ENCODE results near the gene MESD.

The MESD gene

DNA sequence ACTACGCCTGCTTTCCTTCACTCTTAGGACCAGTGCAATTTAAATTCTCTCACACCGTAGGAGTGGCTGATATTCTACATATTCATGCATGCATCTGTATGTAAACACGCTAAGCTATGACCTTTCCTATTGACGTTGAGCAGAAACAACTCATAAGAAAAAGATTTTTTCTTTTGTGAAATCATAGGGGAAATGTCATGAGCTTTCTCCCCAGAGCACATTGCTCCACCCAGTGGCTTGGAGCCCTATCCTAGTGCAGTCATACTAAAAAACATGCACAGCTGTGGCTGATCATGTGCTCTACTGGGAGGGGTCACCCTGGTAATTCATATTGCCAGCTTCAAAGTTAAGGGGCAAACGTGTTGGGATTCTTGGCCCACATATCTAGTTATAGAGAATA, 1.8 kb upstream of the MESD start:
- no peak for DNase-seq (ENCODE audit: low read depth in 3 of 3)

DNA sequence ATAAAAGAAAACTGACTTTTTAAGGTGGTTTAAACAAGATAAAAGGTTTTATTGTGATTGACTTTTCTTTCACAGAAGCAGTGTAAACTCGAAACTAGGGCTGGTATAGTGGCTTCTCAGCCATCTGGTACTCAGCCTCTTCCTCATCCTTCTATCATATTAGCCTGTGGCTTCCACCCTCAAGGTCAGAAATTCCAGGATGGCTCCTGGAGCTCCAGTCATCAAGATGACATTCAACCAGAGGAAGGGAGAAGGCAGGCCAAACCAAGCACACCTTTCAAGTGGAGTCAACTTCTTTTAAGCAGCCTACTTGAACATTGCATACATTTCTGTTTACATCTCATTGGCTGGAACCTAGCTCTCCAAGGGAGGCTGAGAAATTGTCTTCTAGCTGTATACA, 1.3 kb upstream of the MESD start:
- no peak for DNase-seq (ENCODE audit: low read depth in 3 of 3)

DNA sequence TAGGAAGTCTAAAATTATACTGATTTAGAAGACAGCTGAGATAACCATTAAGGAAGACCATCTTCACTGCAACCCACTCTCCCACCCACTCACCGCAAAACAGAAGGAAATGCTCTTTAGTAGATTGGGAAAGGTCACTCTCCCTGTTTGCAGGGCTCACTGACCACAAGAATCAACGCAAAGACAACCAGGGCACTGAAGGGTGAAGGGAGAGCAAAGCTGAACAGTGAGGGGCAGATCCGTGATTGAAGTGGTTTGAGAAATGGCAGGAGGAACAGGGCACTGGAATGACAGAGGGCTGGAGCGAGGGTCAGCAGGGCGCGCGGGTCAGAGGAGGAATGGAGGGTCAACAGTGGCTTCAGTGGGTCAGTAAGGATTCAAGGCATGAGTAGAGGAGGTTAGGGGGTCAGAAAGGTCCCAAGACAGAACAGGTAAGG, 520 bp downstream of the MESD start:
- DNase-seq (ENCODE audit: low read depth in 3 of 3) = no peak

DNA sequence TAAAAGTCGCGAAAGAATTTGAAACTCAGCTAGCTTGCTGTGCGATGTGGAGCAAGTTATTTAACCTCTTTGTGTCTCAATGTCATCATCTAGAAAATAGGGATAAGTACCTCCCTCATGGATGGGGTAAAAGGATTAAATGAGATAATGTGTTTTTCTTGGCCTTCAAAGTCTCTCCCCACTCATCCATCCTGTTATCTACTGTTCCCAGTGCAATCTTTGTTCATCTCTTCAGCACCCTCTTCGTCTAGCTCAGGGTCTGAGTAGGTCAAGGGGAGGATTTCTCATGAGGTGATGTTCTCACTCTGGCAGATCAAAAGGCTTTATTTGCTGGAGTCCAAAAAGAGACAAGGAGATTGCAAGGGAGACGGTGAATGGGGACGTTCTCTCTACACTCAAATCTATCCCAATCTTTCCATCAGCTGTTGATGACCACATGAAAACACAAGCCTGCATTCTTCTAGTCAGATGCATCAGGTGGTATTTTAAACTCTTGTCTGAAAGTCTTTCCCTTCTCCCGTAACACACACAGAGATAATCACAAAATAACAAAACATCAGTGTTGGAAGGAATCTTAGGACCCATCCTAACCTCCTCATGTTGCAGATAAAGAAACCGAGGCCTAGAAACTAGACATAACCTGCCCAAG, 1.3 kb downstream of the MESD start:
- no peak for DNase-seq (ENCODE audit: low read depth in 3 of 3)

DNA sequence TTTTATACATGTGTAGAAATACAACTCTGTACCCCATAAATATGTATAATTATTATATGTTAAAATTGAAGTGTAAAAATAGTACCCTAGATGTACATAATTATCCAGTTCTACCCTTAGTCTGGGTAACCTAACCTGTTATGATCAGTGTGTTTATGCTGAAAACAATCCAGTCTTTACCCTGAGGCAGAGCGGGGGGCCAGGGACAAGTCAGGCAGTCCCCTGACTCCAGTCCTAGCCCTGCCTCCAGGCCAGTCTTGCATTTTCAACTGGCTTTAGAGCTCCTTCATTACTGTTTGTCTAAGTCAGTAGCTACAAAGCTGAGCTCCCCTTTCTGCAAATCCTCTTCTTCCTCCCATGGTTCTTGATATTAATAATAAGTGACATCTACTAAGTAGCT, 3.1 kb downstream of the MESD start:
- DNase-seq (ENCODE audit: low read depth in 3 of 3) = no peak

DNA sequence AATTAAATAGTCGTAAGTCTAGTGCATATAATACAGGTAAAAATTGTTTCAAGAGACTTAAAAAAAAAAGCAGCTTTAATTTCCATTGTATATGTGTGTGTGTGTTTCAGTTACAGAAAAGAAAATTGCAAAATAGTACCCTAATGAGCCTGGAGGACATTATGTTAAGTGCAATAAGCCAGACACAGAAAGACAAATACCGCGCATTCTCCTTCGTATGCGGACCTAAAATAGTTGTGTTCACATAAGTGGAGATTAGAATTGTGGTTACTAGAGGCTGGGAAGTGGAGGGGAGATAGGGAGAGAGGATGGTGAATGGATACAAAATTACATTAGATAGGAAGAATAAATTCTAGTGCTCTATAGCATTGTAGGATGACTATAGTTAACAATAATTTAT, 3.6 kb downstream of the MESD start:
- no peak for DNase-seq (ENCODE audit: low read depth in 3 of 3)

DNA sequence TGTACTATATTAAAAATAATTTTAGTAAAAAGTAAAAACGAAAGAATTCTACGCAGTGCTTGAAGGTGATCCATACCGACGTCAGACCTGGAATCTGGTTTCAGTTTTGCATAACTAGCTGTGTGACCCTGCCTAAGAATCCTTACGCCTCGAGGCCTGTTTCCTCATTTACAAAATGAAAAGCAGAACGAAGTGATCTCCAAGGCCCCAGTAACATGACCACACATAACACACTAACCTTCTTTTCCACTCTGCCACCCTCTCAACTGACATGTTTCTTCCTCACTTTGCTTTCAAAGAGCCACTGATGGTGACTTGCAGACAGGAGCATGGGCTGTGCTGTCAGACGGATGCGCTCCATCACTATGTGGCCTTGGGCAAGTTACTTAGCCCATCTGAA, 4.8 kb downstream of the MESD start:
- DNase-seq (ENCODE audit: low read depth in 3 of 3) = no peak

DNA sequence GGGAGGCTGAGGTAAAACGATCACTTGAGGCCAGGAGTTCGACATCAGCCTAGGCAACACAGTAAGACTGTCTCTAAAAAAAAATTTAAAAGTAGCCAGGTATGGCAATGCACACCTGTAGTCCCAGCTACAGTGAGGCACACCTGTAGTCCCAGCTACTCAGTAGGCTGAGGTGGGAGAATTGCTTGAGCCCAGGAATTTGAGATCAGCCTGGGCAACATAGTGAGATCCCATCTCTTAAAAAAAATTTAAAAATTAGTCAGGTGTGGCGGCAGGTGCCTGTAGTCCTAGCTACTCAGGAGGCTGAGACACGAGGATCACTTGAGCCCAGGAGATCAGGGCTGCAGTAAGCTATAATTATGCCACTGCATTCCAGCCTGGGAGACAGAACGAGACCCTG, 6.8 kb downstream of the MESD start:
- DNase-seq (ENCODE audit: low read depth in 3 of 3) = no peak

DNA sequence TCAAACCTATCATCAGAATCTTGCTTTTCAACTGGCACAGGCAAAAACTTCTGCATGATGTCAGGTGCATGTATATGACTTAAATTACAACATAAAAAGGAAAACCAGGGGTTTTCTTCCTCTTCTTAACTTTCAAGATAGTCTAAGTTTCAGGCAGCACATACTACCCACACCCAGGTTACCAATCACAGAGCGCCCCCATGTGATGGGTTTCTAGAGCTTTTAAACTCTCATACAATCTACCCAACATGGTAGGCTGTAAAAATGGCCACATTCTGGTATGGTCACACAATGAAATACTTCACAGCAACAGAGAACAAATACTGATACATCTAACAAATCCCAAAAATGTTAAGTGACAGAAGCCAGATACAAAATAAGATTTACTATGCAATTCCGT, 7.4 kb downstream of the MESD start:
- DNase-seq (ENCODE audit: low read depth in 3 of 3) = no peak

DNA sequence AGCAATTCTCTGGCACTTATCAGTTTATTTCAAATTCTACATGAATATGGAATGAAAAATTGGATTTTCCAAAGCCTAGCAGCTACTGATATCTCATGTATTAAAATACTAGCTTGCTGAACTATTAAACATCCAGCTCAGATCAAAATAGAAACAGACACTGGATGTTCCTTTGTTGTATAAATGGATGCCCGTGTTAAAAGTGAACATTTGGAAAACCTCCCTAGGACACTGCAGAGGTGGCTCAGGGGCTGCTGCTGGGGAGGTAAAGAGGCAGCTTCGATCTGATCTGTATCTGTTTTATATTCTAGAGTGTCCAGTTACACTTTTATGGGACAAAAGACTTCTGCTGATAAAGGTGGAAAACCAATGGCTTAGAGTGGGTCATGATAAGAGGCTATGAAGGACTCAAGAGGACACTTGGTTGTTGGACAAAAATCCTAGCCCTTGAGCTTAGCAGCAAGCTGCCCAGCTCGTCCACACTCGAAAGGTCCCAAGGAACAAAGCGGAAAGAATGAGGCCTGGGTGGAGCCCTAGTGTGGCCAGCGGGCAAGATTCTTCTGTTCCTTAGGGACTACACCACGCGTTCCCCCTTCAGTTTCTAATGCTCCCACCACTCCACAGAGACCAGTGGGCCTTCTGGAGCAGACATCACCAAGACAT, 9.9 kb downstream of the MESD start:
- no peak for DNase-seq (ENCODE audit: low read depth in 3 of 3)

DNA sequence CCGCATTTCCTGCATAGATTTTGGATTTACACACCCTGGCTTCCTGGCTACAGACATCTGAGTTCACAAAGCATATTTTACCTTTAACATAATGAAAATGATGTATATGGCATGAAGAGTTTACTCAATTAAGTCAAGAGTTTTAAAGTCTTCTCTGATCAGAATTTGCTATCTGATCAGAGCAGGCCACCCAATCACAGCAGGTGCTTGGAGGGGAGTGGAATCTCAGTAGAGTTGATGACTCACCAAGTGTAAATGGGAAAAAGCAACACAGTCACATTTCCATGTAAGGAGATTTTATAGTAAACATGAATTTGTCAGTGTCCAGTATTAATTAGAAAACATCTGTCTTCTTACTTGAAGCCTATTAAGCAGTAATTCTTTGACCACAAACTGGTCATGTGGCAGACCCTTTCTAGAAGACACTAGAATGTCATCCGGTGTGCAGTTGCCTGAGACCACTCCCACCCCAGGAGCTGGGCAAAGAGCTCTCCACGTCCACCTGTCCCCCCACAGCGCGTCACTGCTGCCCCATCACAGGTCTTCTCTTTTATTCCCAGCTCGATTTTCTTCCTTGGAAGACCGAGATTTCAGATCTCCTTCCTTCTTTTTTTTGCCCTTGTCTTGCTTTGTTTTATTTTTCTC, 10.8 kb downstream of the MESD start:
- DNase-seq (ENCODE audit: low read depth in 3 of 3) = no peak

DNA sequence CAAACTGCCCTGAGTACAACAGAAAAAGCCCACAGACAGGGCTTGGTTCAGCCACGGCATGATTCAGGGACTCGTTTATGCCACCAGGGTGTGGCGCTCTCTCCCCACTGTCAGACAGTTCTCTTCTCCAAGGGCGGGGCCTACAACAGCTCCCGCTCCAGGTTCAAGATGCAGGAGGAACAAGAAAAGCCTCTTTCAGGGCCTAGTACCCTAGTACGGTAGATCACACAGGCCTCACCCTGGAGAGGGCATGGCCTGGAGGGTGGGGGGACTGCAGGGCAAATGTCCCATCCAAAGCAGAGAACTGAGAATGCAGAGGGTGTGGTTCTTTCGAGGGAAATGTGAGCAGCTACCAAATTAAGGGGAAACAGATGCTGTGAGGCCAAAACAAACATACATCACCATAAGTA, 12.0 kb downstream of the MESD start:
- peak in 1 of 3 experiments; percentile 40 for DNase-seq (ENCODE audit: low read depth in 3 of 3)

DNA sequence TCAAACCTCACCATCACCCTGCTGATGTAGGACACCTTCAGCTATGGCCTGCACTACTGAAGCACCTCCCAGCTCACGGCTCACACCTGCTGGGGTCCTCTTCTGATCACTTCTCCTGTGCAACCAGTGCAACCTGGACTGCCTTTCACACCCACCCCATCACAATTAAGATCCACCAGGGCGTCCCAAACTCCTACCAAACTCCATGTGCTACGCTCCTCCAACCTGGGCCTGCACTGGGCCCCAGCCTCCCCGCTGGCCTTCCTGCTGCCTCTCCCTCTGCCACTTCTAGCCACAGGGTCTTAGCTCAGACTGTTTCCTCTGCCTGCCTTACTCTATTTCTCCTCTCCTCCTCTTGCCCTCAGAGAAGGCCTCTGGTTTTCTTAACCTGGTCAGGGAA, 12.8 kb downstream of the MESD start:
- DNase-seq (ENCODE audit: low read depth in 3 of 3) = no peak

DNA sequence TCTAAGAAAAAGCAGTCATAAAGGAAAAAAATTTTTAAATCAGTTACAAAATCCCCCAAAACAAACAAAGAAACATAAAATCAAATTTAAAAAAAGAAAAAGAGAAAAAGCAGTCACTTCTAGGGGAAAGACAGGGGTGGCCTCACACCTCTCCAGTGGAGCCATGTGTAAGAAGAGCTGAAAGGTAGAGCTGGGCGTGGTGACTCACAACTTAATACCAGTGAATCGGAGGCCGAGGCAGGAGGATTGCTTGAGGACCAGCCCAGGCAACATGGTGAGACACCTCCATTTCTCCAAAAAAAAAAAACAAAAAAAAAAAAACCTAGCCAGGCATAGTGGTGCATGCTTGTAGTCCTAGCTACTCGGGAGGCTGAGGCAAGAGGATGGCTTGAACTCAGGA, 14.7 kb downstream of the MESD start:
- no peak for DNase-seq (ENCODE audit: low read depth in 3 of 3)

DNA sequence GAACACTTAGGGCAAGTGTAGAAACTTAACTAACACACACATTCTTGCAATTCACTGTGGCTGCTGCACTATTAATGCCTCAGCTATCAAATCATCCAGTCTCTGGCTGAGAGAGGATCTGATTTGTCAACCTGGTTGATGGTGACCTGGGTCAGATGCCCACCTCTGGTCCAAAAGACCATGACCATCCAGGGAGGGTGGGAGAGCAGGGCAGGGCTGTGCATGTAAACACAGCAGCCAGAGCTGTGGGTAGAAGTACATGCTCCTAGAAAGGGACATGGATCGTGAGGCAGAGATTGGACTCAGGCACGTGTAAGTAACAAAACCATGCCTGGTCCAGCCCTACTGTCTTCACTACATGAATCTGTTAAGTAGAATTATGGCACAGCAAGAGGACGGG, 17.3 kb downstream of the MESD start:
- no peak for DNase-seq (ENCODE audit: low read depth in 3 of 3)

DNA sequence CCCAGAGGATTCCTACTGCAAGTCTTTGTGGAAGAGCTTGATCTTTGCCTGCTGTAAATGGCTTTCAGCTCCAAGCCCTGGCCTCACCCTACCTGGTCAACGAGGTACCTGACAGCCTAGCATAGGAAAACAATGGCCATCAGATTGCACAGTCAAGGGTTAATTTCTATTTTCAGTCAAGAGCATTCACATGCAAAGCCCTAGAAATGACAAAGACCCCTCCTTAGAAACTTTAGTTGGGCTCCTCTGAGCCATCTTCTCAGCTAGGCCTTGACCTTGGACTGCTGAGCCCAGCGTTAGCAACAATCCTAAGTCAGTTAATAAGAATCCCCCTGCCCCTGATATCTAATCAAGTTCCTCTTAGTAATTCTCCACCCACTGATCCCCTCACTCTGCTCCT, 18.5 kb downstream of the MESD start:
- DNase-seq (ENCODE audit: low read depth in 3 of 3) = no peak

DNA sequence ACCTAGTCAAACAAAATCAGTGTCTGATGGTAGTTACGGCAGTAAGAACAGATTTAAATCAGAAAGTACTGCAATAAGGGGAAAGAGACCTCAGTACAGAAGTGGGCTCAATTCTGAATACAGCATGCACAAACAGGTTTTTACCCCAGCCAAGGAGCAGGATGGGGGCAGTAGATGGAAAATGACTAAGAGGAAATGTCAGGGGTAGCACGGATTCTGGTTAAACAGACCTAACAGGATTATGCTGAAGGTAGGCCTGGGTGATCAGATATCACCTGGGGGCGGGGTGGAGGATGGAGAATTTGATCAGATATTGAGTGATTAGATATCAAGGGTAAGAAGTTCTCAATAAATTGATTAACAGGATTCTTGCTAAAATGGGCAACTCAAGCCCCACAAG, 19.0 kb downstream of the MESD start:
- no peak for DNase-seq (ENCODE audit: low read depth in 3 of 3)

DNA sequence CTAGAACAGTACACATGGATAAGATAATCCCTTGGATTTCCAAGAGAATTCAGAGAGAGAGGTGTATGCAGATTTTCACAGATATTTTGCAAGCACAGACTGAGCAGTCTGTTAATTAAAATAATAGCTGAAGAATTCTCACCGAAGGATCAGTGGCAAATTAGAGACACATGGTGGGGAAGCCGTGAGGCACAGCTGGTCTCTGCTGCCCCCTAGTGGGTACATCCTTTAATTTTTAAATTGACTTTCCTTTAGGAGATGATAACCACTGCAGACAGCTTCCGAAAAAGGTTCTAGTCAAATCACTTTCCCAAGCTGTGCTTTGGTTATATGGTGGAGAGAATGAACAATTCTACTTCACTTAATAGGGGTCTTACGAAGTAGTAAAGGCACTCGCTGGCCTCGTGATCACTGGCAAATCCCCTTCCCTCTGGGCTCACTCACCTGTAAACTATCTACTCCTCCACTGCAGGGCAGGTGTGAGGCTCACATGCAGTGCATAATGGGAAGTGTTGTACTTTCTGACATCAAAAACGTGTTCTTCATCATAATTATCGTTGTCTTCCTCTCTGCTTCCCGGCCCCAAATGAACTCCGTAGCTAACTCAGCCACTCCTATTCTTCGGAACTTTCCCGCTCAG, 19.5 kb downstream of the MESD start:
- peak in 2 of 3 experiments; percentile 46 to 62 for DNase-seq (ENCODE audit: low read depth in 3 of 3)

DNA sequence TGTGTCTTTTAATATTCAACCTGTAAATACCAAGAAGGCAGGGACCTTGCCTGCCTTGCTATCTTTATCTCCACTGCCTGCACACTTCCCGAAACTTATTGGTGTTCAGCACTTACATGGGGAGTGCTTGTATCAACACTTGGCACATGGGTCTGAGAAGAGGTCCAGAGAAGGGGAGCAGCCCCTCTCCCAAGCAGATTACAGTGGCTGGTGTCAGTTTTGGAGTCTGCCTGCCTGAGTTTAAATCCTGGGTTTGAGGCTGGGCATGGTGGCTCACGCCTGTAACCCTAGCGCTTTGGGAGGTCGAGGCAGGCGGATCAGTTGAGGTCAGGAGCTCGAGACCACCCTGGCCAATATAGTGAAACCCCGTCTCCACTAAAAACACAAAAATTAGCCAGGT, 20.3 kb downstream of the MESD start:
- DNase-seq (ENCODE audit: low read depth in 3 of 3) = no peak

DNA sequence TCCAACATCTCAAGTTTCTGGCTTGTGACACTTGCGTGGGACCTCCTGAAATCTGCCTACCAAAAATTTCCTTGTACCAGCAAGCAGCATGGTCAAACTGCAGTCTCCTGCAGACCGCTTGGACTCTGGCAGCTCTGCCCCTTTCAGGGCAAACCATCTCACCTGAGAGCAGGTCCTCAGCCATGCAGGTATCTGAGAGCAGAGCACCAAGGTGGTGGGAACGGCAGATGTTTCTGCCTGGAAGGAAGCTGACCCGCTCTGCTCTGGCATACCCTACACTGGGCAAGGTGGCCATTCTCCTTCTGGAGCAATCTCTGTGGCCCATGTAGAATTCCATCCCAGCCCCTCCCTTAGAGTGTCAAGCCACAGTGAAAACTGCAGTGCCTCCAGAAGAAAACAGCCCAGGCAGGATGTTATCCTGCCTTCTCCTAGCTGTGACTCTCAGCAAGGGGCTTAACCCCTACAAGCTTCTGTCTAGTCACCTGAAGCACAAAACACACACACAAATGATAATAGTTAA, 21.6 kb downstream of the MESD start:
- DNase-seq (ENCODE audit: low read depth in 3 of 3) = no peak

DNA sequence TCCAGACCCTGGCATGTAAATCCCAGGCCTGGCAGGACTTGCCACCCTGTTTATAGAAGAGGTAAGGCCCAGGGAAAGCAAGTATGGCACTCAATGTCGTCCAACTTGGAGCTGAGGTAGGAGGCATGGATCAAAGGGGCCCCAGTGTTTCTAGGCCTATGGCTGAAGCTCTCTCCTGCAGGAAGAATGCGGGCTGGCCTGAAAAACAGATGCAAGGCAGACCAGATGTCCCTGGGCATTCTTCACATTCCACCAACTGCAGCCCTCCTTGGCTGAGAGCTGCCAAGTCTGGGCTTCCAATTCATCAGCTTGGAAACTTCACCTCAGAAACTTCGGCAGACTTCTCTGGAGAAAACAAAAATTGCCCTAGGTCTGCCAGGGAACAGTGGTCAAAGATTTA, 22.2 kb downstream of the MESD start:
- no peak for DNase-seq (ENCODE audit: low read depth in 3 of 3)

DNA sequence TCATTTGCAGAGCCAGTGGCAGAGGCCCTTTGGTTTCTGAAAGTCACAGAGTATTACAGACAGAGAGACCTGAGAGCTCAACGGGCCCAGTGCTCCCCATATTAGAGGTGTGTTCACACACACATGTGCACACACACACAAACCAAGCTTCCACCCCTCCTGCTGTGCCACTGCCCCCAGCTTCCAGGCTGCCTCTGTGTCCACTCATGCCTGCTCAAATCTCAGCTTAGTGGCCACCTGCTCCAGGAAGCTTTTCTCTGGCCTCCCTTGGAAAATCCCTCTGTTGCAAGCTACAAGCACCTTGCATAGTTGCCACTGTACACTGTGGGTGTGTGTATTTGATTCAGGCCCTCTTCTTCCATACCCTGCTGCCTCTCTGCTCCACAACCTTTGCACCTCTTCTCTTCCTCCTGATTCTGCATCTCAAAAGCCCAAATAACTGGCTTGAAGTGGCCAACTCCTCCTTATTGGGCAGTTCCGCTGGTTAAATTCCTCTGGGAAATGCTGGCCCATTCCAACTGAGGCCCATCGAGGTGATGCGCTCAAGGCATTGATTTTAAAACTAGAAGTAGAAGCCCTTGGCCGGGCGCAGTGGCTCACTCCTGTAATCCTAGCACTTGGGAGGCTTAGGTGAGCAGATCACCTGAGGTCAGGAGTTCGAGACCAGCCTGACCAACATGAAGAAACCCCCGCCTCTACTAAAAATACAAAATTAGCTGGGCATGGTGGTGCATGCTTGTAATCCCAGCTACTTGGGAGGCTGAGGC, 23.0 kb downstream of the MESD start:
- no peak for DNase-seq (ENCODE audit: low read depth in 3 of 3)

Measured in stimulated activated CD4-positive, alpha-beta T cell treated with anti-CD3 and anti-CD28 coated beads, TNF-alpha, amount 100 ng/mL, for 24 hours (primary cell).